ENCODE measurements around the gene RAB36.

The RAB36 gene

DNA sequence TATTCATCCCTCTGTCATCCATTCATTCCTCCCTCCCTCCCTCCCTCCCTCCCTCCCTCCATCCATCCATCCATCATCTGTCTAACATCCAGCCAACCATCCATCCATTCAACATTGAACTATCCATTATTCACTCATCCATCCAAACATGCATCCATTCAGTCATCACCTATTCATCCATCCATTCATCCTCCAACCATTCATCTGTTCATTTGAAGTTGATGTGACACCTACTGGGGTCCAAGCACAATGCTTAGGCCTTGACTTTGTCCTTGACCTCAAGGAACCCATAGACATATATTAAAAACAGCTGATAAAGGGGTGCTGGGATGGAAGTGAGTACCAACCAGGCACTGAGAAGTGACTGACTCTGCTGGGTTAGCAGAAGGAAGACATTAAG, 61.6 kb downstream of the RAB36 start:
- no peak for DNase-seq (ENCODE audit: low spot score)

DNA sequence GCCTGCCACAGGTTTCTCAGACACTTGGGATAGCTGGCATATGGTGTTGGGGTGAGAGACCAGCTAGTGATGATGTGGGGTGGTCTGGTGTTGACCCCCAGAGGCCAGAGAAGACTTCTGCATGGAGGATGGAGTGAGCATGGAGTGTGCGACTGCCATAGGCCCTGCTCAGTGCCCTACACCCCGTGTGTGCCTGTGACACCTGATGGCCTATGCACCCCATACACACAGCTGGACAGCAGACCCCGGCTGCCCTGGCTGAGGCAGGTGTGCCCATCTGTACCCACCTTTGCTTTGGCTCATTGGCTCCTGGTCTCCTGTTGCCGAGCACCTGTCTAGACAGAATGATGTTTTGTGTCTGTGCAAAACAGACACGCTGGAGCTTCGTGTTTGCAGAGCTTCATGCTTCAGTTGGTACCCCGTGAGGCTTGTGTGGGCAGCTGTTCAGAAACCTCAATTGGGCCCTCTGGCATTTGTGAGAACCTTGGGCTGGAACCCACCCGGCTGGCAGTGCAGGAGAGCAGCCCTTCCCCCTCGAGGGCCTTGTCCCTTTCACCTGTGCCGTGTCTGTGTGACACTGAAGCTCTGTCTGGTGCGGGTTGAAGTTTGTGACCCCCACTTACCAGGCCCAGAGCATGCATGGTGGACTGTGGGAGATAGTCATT, 62.6 kb downstream of the RAB36 start:
- no peak for DNase-seq (ENCODE audit: low spot score)

DNA sequence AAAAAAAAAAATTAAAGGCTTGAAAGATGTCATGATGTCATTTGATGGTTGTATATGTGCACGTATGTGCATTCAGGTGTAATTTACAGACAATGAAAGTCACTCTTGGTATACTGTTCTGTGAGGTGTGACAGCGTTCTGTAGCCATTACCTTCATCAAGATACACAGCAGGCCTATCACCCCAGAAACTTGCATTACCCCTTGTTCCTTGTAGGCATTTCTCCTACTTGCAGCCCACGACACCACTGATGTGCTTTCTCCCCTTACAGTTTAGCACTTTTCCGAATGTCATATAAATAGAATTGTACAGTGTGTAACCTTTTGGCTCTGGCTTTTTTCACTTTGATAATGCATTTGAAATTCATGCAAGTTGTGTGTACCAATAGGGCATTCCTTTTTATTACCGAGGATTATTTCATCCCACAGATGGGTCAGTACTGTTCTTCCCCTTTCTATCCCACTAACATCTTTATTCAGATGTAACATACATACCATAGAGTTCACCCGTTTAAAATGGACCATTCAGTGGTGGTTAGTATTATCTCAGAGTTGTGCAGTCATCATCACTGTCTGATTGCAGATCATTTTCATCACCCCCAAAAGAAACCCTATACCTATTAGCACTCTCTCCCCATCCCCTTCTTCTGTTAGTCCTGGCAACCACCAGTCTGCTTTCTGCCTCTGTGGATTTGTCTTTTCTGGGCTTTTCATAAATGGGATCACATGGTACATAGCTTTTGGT, 65.3 kb downstream of the RAB36 start:
- no peak for DNase-seq (ENCODE audit: low spot score)

DNA sequence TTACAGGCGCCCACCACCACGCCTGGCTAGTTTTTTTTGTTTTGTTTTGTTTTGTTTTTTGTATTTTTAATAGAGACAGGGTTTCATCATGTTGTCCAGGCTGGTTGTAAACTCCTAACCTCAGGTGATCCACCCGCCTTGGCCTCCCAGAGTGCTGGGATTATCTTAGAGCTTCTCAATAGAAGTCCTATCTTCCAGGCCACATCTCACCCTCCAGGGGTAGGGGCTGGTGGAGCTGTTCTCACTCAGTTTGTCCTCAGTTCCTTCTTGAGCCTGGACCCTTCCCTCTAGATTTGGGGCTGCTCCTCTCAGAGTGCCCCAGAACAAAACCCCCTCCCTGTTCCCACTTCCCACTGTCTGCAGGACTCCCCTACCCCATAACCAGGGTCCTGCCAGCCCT, 66.3 kb downstream of the RAB36 start:
- DNase-seq (ENCODE audit: low spot score): no peak

DNA sequence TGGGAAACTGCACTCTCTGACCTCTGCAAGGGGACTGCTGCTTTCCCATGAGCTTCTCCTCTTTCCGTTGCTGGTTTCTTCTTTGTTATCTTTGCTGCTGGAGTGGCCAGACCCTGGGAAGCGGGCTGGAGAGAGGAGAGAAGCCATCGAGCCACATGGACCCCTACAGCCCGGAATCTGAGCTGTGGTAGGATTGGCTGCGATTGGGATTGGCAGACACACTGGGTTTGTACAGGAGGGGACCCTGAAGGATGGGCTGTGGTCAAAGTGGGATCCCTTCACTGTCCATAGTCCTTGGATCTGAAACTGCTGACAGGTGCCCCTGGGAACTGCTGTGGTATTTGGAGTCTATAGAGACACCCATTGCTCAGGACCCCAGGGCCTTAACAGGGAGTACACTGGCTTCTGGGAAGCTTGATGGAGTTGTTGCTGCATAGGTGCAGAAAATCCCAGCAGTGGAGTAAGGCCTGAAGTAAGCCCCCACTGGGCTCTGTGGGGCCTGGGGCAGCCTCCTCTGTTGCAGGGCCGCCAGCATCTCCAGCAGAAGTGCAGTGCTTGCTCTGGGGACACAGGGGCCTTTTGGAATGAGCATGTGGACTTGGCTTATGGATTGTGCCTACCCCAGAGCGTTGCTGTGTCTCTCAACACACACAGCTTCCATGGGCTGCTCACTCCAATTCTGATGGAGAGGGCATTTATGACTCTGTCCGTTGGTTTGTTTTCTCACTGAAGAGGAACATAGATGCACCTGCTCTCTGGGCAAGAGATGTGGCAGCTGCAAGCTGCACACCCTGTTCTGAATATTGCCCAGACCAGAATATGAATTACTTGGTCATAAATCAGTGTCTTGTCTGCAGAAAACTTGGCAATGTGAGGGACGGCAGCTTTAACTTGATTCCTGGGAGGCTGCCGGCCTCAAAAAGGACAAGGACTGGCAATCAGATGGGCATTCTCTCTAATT, 67.1 kb downstream of the RAB36 start:
- no peak for DNase-seq (ENCODE audit: low spot score)

DNA sequence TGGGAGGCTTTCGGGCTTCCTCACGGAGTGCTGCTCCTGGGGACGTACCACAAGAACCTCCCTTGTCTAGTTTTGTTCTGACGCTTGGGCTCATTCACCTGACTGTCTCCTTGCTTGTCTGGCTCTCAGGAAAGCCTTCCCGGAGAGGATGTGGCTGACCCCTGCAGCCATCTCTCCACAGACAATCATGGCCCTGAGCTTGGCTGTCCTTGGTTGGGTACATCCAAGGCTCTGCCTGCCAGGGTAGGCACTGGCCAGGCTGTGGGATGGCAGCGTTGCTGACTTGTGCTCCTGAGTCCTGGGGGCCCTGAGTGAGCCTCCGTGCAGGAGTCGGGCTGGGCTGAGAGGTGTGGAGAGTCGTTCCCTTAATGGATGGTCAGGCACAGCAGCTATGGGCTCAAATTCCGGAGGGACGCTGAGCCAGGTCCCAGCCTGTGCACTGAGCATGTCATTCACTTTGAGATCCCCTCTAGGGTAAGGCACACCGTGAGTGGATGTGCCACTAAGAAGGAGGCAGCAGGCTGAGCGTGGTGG, 67.8 kb downstream of the RAB36 start:
- no peak for DNase-seq (ENCODE audit: low spot score)

DNA sequence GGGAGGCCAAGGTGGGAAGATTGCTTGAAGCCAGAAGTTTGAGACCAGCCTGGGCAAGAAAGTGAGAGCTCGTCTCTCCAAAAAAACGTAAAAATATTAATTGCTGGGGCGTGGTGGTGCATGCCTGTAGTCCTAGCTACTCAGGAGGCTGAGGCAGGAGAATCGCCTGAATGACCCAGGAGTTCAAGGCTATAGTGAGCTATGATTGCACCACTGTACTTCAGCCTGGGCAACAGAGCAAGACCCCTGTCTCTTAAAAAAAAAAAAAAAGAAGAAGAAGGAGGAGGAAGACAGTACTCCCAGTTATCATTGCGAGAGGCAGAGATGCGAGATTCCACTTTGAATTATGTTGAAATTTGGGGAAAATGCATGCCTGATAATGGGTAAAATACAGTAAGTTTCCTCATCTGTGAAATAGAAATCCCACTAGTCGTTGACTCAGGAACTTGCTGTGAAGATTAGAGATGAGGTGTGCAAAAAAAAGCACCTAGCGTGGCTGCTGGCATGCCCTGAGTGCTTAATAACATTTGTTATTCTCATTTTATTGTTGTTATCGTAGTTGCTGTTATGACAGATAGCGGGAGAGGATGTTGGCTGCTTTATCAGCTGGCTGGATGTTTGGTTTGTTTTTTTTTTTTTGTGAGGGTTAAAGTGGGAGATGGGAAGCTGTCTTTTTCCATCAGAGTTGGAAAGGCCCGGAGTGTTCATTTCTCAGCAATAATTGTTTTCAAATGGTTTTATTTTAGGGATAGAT, 68.5 kb downstream of the RAB36 start:
- DNase-seq (ENCODE audit: low spot score): no peak

Data from AG08396 (cell line).